ENCODE data around the gene TMEM147.

TMEM147 gene

GRCh38 chr19:35509018-35509652 is 36.3 kb upstream of the TMEM147 start:
- Histone ChIP-seq H3K9me3 (ENCODE audit: control insufficient read depth, insufficient read depth, low read depth, low read length) (no peaks in the 10 kb centered on the region), H3K4me3 (ENCODE audit: low read depth, low read length) (peak overlapping the region; percentile 82), H3K27ac (ENCODE audit: low read depth, low read length) (peak overlapping the region; percentile 80), H3K36me3 (ENCODE audit: control insufficient read depth, insufficient read depth, low read length) (peaks cover 37% of the 10 kb centered on the region), H3K27me3 (ENCODE audit: control insufficient read depth, insufficient read depth, low read length) (peaks cover 20% of the 10 kb centered on the region; the same call in 1 of the 2 replicates), H3K9ac (ENCODE audit: low read length) (peak overlapping the region; percentile 91), H3K4me1 (ENCODE audit: control insufficient read depth, insufficient read depth, low read length) (peaks cover 23% of the 10 kb centered on the region)

- Histone ChIP-seq H3K27ac (ENCODE audit: low read depth, low read length) (peak overlapping the region; percentile 80), H3K4me3 (ENCODE audit: low read depth, low read length) (peak overlapping the region; percentile 82), H3K4me1 (ENCODE audit: control insufficient read depth, insufficient read depth, low read length) (peaks cover 29% of the 10 kb centered on the region), H3K9me3 (ENCODE audit: control insufficient read depth, insufficient read depth, low read depth, low read length) (no peaks in the 10 kb centered on the region), H3K27me3 (ENCODE audit: control insufficient read depth, insufficient read depth, low read length) (peaks cover 20% of the 10 kb centered on the region; the same call in 1 of the 2 replicates), H3K9ac (ENCODE audit: low read length) (peak overlapping the region; percentile 91), H3K36me3 (ENCODE audit: control insufficient read depth, insufficient read depth, low read length) (peaks cover 29% of the 10 kb centered on the region)
Measured at GRCh38 chr19:35509861-35510625, 35.4 kb upstream of the TMEM147 start.

GRCh38 chr19:35510626-35510964 is 34.8 kb upstream of the TMEM147 start:
- peaks cover 20% of the 10 kb centered on the region; the same call in 1 of the 2 replicates for H3K27me3 ChIP-seq (ENCODE audit: control insufficient read depth, insufficient read depth, low read length)
- peaks cover 29% of the 10 kb centered on the region for H3K4me1 ChIP-seq (ENCODE audit: control insufficient read depth, insufficient read depth, low read length)
- no peak overlapping the region for H3K27ac ChIP-seq (ENCODE audit: low read depth, low read length)
- H3K9ac ChIP-seq (ENCODE audit: low read length), result no peak overlapping the region
- peak overlapping the region; percentile 82 for H3K4me3 ChIP-seq (ENCODE audit: low read depth, low read length)
- no peaks in the 10 kb centered on the region for H3K9me3 ChIP-seq (ENCODE audit: control insufficient read depth, insufficient read depth, low read depth, low read length)
- peaks cover 23% of the 10 kb centered on the region for H3K36me3 ChIP-seq (ENCODE audit: control insufficient read depth, insufficient read depth, low read length)

GRCh38 chr19:35511337-35511736 is 34.1 kb upstream of the TMEM147 start:
- no peak overlapping the region for H3K27ac ChIP-seq (ENCODE audit: low read depth, low read length)
- peaks cover 16% of the 10 kb centered on the region for H3K36me3 ChIP-seq (ENCODE audit: control insufficient read depth, insufficient read depth, low read length)
- no peaks in the 10 kb centered on the region for H3K9me3 ChIP-seq (ENCODE audit: control insufficient read depth, insufficient read depth, low read depth, low read length)
- H3K9ac ChIP-seq (ENCODE audit: low read length), result no peak overlapping the region
- peaks cover 29% of the 10 kb centered on the region for H3K4me1 ChIP-seq (ENCODE audit: control insufficient read depth, insufficient read depth, low read length)
- no peak overlapping the region for H3K4me3 ChIP-seq (ENCODE audit: low read depth, low read length)
- H3K27me3 ChIP-seq (ENCODE audit: control insufficient read depth, insufficient read depth, low read length), result peaks cover 20% of the 10 kb centered on the region; the same call in 1 of the 2 replicates

GRCh38 chr19:35512831-35513627 is 32.4 kb upstream of the TMEM147 start:
- Histone ChIP-seq H3K27me3 (ENCODE audit: control insufficient read depth, insufficient read depth, low read length) (peaks cover 20% of the 10 kb centered on the region; the same call in 1 of the 2 replicates), H3K36me3 (ENCODE audit: control insufficient read depth, insufficient read depth, low read length) (peaks cover 2% of the 10 kb centered on the region), H3K27ac (ENCODE audit: low read depth, low read length) (no peak overlapping the region), H3K4me3 (ENCODE audit: low read depth, low read length) (peak overlapping the region; percentile 55; the same call in 1 of the 2 replicates), H3K9ac (ENCODE audit: low read length) (no peak overlapping the region), H3K4me1 (ENCODE audit: control insufficient read depth, insufficient read depth, low read length) (peaks cover 29% of the 10 kb centered on the region), H3K9me3 (ENCODE audit: control insufficient read depth, insufficient read depth, low read depth, low read length) (no peaks in the 10 kb centered on the region)

GRCh38 chr19:35513628-35514281 is 31.7 kb upstream of the TMEM147 start, which contains the start of gene DMKN:
TSS of gene DMKN (minus strand) at chr19:35513649. CDS start at chr19:35513475, 174 bp downstream.
- H3K4me3 ChIP-seq (ENCODE audit: low read depth, low read length), result peak within 1 kb of the TSS; percentile 55
- no peak within 1 kb of the TSS for H3K9ac ChIP-seq (ENCODE audit: low read length)
- H3K36me3 ChIP-seq (ENCODE audit: control insufficient read depth, insufficient read depth, low read length), result no peaks in the 10 kb centered on the region
- H3K27ac ChIP-seq (ENCODE audit: low read depth, low read length), result no peak within 1 kb of the TSS
- peaks cover 24% of the 10 kb centered on the region for H3K4me1 ChIP-seq (ENCODE audit: control insufficient read depth, insufficient read depth, low read length)
- H3K27me3 ChIP-seq (ENCODE audit: control insufficient read depth, insufficient read depth, low read length), result peaks cover 20% of the 10 kb centered on the region; the same call in 1 of the 2 replicates
- H3K9me3 ChIP-seq (ENCODE audit: control insufficient read depth, insufficient read depth, low read depth, low read length), result no peaks in the 10 kb centered on the region

- no peaks in the 10 kb centered on the region for H3K36me3 ChIP-seq (ENCODE audit: control insufficient read depth, insufficient read depth, low read length)
- H3K4me1 ChIP-seq (ENCODE audit: control insufficient read depth, insufficient read depth, low read length), result peaks cover 24% of the 10 kb centered on the region
- no peaks in the 10 kb centered on the region for H3K9me3 ChIP-seq (ENCODE audit: control insufficient read depth, insufficient read depth, low read depth, low read length)
- H3K4me3 ChIP-seq (ENCODE audit: low read depth, low read length), result peak overlapping the region; percentile 55
- H3K9ac ChIP-seq (ENCODE audit: low read length), result no peak overlapping the region
- no peak overlapping the region for H3K27ac ChIP-seq (ENCODE audit: low read depth, low read length)
- H3K27me3 ChIP-seq (ENCODE audit: control insufficient read depth, insufficient read depth, low read length), result peaks cover 20% of the 10 kb centered on the region; the same call in 1 of the 2 replicates
Measured at GRCh38 chr19:35514282-35514809, 31.1 kb upstream of the TMEM147 start.

GRCh38 chr19:35516310-35516709 is 29.1 kb upstream of the TMEM147 start:
- H3K9me3 ChIP-seq (ENCODE audit: control insufficient read depth, insufficient read depth, low read depth, low read length), result no peaks in the 10 kb centered on the region
- H3K4me1 ChIP-seq (ENCODE audit: control insufficient read depth, insufficient read depth, low read length), result peaks cover 22% of the 10 kb centered on the region

GRCh38 chr19:35517342-35517741 is 28.1 kb upstream of the TMEM147 start:
- Histone ChIP-seq H3K9ac (ENCODE audit: low read length) (no peak overlapping the region), H3K4me1 (ENCODE audit: control insufficient read depth, insufficient read depth, low read length) (peaks cover 26% of the 10 kb centered on the region), H3K4me3 (ENCODE audit: low read depth, low read length) (no peak overlapping the region), H3K27ac (ENCODE audit: low read depth, low read length) (no peak overlapping the region), H3K36me3 (ENCODE audit: control insufficient read depth, insufficient read depth, low read length) (no peaks in the 10 kb centered on the region), H3K27me3 (ENCODE audit: control insufficient read depth, insufficient read depth, low read length) (peaks cover 9% of the 10 kb centered on the region; the same call in 1 of the 2 replicates), H3K9me3 (ENCODE audit: control insufficient read depth, insufficient read depth, low read depth, low read length) (no peaks in the 10 kb centered on the region)

More at GRCh38 chr19:35516310-35516709, 29.1 kb upstream of the TMEM147 start:
- H3K9ac ChIP-seq (ENCODE audit: low read length), result no peak overlapping the region
- peaks cover 14% of the 10 kb centered on the region; the same call in 1 of the 2 replicates for H3K27me3 ChIP-seq (ENCODE audit: control insufficient read depth, insufficient read depth, low read length)
- H3K27ac ChIP-seq (ENCODE audit: low read depth, low read length), result no peak overlapping the region
- no peak overlapping the region for H3K4me3 ChIP-seq (ENCODE audit: low read depth, low read length)
- no peaks in the 10 kb centered on the region for H3K36me3 ChIP-seq (ENCODE audit: control insufficient read depth, insufficient read depth, low read length)

- H3K4me1 ChIP-seq (ENCODE audit: control insufficient read depth, insufficient read depth, low read length), result peaks cover 20% of the 10 kb centered on the region
- no peaks in the 10 kb centered on the region for H3K36me3 ChIP-seq (ENCODE audit: control insufficient read depth, insufficient read depth, low read length)
- H3K9ac ChIP-seq (ENCODE audit: low read length), result no peak overlapping the region
- no peak overlapping the region for H3K27ac ChIP-seq (ENCODE audit: low read depth, low read length)
- peaks cover under 1% of the 10 kb centered on the region; the same call in 1 of the 2 replicates for H3K27me3 ChIP-seq (ENCODE audit: control insufficient read depth, insufficient read depth, low read length)
- no peaks in the 10 kb centered on the region for H3K9me3 ChIP-seq (ENCODE audit: control insufficient read depth, insufficient read depth, low read depth, low read length)
- H3K4me3 ChIP-seq (ENCODE audit: low read depth, low read length), result no peak overlapping the region
Measured at GRCh38 chr19:35518313-35518712, 27.1 kb upstream of the TMEM147 start.
